ENCODE measurements around the gene KCNK5. TPM values are rescaled to one million over a fixed set of nuclear protein-coding genes. Genes with fewer than 3 reads are reported as not detected.

KCNK5 gene
- total and polyA plus RNA-seq, 2 donors (not counting 1 experiment from before 2014, with no cell fraction given): 0.07 TPM; not detected in 1

DNA sequence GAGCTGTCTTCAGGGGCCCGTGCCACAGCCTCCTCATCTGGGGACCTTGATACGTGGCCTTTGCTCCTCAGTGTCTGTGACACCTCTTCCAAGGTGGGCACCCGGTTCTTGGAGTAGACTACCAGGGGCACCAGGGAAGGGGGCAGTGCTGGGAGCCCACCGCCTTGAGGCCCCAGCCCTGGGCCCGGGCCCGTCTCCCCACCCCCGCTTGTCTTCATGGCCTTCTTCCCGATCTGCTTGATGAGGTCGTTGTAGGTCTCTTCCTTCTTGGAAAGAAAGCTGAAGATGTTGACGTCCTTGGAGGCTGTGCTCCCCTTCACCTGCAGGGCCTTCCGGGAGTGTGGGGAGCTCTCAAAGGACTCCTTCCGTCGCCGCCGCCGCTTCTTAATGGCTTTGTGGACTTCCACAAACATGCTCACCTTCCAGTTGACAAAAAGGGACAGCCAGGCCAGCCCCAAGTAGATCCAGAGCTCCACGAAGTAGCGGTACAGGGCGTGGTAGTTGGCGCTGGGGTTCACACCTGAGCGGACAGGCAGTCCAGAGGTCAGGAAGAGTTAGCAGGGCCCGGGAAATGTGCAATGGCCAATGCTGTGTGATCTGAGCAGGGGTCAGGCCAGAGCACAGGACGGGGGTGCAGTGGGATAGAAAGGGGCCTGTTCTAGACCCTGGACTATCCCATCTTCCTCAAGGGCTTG, 37.9 kb downstream of the KCNK5 start:
- H3K9me3 Mint-ChIP-seq (ENCODE audit: insufficient read depth): no peaks in the 10 kb centered on the region
- Histone ChIP-seq H3K4me2 (replicated peaks; ENCODE audit: low read depth, low read length, poor library complexity, severe bottlenecking) (no peak overlapping the region), H3K36me3 (replicated peaks in 1 of 2; ENCODE audit: control extremely low read depth in 1 of 2, control insufficient read depth in 1 of 2, extremely low read depth in 1 of 2, insufficient read depth in 2 of 2, low read length in 1 of 2) (no peaks in the 10 kb centered on the region), H2AFZ (ENCODE audit: insufficient read depth, low read depth, low read length, poor library complexity, severe bottlenecking) (no peak overlapping the region), H3K9ac (ENCODE audit: low read length) (no peak overlapping the region), H3K27me3 (replicated peaks in 1 of 4; ENCODE audit: control extremely low read depth in 1 of 4, control insufficient read depth in 3 of 4, insufficient read depth in 4 of 4, low read length in 3 of 4) (peaks cover 0 to 39% (median 7%) of the 10 kb centered on the region in 4 experiments), H3K79me2 (ENCODE audit: control insufficient read depth, insufficient read depth, low read length) (no peaks in the 10 kb centered on the region), H3K4me3 (ENCODE audit: control extremely low read depth in 1 of 5, extremely low read depth in 1 of 5, insufficient read depth in 1 of 5, low read depth in 2 of 5, low read length in 4 of 5) (no peak overlapping the region), H3K4me1 (ENCODE audit: control insufficient read depth in 2 of 2, insufficient read depth in 2 of 2, low read length in 2 of 2) (peaks cover 2 to 3% of the 10 kb centered on the region in 2 donors), H3K9me3 (ENCODE audit: control extremely low read depth in 1 of 3, control insufficient read depth in 2 of 3, insufficient read depth in 1 of 3, low read length in 2 of 3) (peaks cover 0 to 14% (median 0%) of the 10 kb centered on the region in 3 donors), H4K20me1 (ENCODE audit: control insufficient read depth, insufficient read depth, low read length, poor library complexity, severe bottlenecking) (no peaks in the 10 kb centered on the region), H3K27ac (ENCODE audit: low read length in 2 of 2) (no peak overlapping the region)
- intact Hi-C loops (cut with micrococcal nuclease): no loop called here
- ChIA-PET POLR2A (interaction anchor here (0.6 kb wide), 1 partner anchor 469 kb away, joined by 3 read pairs; no protein-coding TSS in a partner anchor), CTCF (no interaction called here)
- 98% methylated on average over 23 of the region's 23 CpGs for WGBS (ENCODE audit: insufficient coverage)
- TF ChIP-seq EZH2 (IDR thresholded peaks at IDR 0.05; ENCODE audit: borderline replicate concordance, insufficient read depth, low read depth, low read length, poor library complexity, severe bottlenecking): no peak
- TF ChIP-seq, protein P1, sequence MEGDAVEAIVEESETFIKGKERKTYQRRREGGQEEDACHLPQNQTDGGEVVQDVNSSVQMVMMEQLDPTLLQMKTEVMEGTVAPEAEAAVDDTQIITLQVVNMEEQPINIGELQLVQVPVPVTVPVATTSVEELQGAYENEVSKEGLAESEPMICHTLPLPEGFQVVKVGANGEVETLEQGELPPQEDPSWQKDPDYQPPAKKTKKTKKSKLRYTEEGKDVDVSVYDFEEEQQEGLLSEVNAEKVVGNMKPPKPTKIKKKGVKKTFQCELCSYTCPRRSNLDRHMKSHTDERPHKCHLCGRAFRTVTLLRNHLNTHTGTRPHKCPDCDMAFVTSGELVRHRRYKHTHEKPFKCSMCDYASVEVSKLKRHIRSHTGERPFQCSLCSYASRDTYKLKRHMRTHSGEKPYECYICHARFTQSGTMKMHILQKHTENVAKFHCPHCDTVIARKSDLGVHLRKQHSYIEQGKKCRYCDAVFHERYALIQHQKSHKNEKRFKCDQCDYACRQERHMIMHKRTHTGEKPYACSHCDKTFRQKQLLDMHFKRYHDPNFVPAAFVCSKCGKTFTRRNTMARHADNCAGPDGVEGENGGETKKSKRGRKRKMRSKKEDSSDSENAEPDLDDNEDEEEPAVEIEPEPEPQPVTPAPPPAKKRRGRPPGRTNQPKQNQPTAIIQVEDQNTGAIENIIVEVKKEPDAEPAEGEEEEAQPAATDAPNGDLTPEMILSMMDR (IDR thresholded peaks at IDR 0.05): no peak
- ATAC-seq (ENCODE audit: low read depth): no peak
- no peak overlapping the region for H3K4me3 Mint-ChIP-seq
- H3K27ac Mint-ChIP-seq: no peak overlapping the region
- no peak for DNase-seq
- H3K27me3 Mint-ChIP-seq: peaks cover 55% of the 10 kb centered on the region
- H3K4me1 Mint-ChIP-seq: peaks cover under 1% of the 10 kb centered on the region

DNA sequence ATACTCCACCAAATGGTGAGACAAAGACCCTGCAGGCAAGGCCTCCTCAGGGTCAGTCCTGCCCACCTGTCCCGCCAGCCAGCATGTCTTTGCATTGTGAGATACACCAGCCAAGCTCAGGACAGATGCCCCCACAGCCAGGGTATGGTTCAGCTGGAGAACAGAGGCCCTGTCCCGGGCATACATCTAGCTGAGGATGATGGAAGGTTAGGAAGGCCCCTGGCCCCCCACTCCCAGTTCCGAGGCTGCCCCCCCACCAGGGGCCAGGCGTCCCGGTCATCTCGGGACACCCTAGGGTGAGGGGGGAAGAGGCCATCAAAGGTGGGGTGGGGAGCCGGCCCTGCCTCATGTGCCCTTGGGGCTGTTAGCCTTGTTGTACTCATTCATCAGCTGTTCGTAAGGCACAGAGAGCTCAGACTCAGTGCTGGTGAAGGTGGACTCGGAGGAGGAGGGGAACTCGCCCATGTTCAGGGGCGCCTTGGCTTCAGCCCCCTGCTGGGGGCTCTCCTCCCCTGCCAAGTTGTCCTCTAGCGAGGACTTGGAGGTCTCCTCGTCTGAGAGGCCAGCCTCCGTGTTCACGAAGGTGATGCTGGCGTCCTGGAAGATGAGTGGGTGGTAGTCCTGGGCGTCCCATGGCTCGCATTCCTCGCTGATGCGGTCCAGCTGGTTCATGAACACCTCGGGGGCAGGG, 38.6 kb downstream of the KCNK5 start:
- Mint-ChIP-seq H3K4me1 (no peaks in the 10 kb centered on the region), H3K27me3 (peaks cover 59% of the 10 kb centered on the region), H3K4me3 (no peak overlapping the region), H3K9me3 (ENCODE audit: insufficient read depth) (no peaks in the 10 kb centered on the region), H3K27ac (no peak overlapping the region)
- Histone ChIP-seq H3K4me1 (ENCODE audit: control insufficient read depth in 2 of 2, insufficient read depth in 2 of 2, low read length in 2 of 2) (no peaks in the 10 kb centered on the region), H3K9me3 (ENCODE audit: control extremely low read depth in 1 of 3, control insufficient read depth in 2 of 3, insufficient read depth in 1 of 3, low read length in 2 of 3) (peaks cover 0 to 14% (median 0%) of the 10 kb centered on the region in 3 donors), H3K27ac (ENCODE audit: low read length in 2 of 2) (no peak overlapping the region), H2AFZ (ENCODE audit: insufficient read depth, low read depth, low read length, poor library complexity, severe bottlenecking) (no peak overlapping the region), H3K79me2 (ENCODE audit: control insufficient read depth, insufficient read depth, low read length) (no peaks in the 10 kb centered on the region), H4K20me1 (ENCODE audit: control insufficient read depth, insufficient read depth, low read length, poor library complexity, severe bottlenecking) (no peaks in the 10 kb centered on the region), H3K9ac (ENCODE audit: low read length) (no peak overlapping the region), H3K36me3 (replicated peaks in 1 of 2; ENCODE audit: control extremely low read depth in 1 of 2, control insufficient read depth in 1 of 2, extremely low read depth in 1 of 2, insufficient read depth in 2 of 2, low read length in 1 of 2) (no peaks in the 10 kb centered on the region), H3K4me3 (ENCODE audit: control extremely low read depth in 1 of 5, extremely low read depth in 1 of 5, insufficient read depth in 1 of 5, low read depth in 2 of 5, low read length in 4 of 5) (no peak overlapping the region), H3K4me2 (replicated peaks; ENCODE audit: low read depth, low read length, poor library complexity, severe bottlenecking) (no peak overlapping the region), H3K27me3 (replicated peaks in 1 of 4; ENCODE audit: control extremely low read depth in 1 of 4, control insufficient read depth in 3 of 4, insufficient read depth in 4 of 4, low read length in 3 of 4) (peaks cover 0 to 39% (median 7%) of the 10 kb centered on the region in 4 experiments)
- 95% methylated on average over 13 of the region's 21 CpGs for WGBS (ENCODE audit: insufficient coverage)
- ChIA-PET POLR2A (interaction anchor here (0.6 kb wide), 1 partner anchor 468 kb away, joined by 3 read pairs; no protein-coding TSS in a partner anchor), CTCF (interaction anchor here (1.2 kb wide), 2 partner anchors 22 to 113 kb away, joined by 3 to 4 read pairs; no protein-coding TSS in a partner anchor)
- DNase-seq: no peak
- ATAC-seq (ENCODE audit: low read depth): no peak
- intact Hi-C loops (cut with micrococcal nuclease): no loop called here
- no peak for TF ChIP-seq EZH2 (IDR thresholded peaks at IDR 0.05; ENCODE audit: borderline replicate concordance, insufficient read depth, low read depth, low read length, poor library complexity, severe bottlenecking)
- TF ChIP-seq, protein P1 (IDR thresholded peaks at IDR 0.05): no peak
